ENCODE data around the gene FLNB. TPM values are rescaled to one million over a fixed set of nuclear protein-coding genes. Genes with fewer than 3 reads are reported as not detected.

FLNB gene
- total RNA-seq, 1 experiment from 2014 or later: 41.2 TPM

DNA sequence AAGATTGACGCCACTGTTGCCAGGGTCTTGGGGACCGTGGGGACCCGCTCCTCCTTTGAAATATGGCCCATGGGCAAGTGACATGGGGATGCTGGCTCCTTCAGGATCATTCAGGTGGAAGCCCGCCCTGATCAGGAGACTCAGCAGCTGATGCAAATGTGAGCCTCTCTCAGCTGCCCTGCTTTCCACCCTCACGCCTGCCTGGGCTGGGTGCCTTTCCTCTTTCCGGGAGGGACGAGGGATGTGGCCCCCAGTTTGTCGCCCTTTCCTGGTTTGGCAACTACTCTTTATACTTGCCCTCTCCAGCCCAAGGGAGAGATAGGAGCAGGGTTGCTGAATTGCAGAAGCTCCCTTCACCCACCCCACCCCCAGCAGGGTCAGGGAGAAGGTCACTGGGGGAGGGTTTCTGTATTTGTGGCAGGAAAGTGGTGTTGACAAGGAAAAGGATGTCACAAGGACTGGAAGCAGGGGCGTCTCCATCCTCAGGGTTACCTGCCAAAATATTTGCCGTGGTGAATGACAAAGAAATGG, 180.8 kb downstream of the FLNB start:
- Histone ChIP-seq H3K27ac (ENCODE audit: low read depth, low read length, poor library complexity, severe bottlenecking) (no peak overlapping the region), H3K36me3 (ENCODE audit: insufficient read depth, low read length, poor library complexity, severe bottlenecking) (no peaks in the 10 kb centered on the region), H3K4me3 (ENCODE audit: low read depth, low read length, poor library complexity, severe bottlenecking) (no peak overlapping the region), H3K9me3 (ENCODE audit: low read depth, low read length, poor library complexity, severe bottlenecking) (no peaks in the 10 kb centered on the region), H3K4me1 (ENCODE audit: insufficient read depth, low read length, poor library complexity, severe bottlenecking) (peaks cover 6% of the 10 kb centered on the region), H3K27me3 (replicated peaks; ENCODE audit: insufficient read depth, low read depth, low read length, poor library complexity) (no peaks in the 10 kb centered on the region)
- BruUV-seq (replicated peaks): no TSS peak
- intact Hi-C loops (cut with micrococcal nuclease; ENCODE audit: unreplicated experiment): loop anchor here (5.0 kb wide), 1 partner anchor 223 kb away; no protein-coding TSS in a partner anchor
- no peak for TF ChIP-seq EZH2 (IDR thresholded peaks at IDR 0.05; ENCODE audit: borderline replicate concordance, low read depth, low read length, poor library complexity, severe bottlenecking)
- TF ChIP-seq, protein P1, sequence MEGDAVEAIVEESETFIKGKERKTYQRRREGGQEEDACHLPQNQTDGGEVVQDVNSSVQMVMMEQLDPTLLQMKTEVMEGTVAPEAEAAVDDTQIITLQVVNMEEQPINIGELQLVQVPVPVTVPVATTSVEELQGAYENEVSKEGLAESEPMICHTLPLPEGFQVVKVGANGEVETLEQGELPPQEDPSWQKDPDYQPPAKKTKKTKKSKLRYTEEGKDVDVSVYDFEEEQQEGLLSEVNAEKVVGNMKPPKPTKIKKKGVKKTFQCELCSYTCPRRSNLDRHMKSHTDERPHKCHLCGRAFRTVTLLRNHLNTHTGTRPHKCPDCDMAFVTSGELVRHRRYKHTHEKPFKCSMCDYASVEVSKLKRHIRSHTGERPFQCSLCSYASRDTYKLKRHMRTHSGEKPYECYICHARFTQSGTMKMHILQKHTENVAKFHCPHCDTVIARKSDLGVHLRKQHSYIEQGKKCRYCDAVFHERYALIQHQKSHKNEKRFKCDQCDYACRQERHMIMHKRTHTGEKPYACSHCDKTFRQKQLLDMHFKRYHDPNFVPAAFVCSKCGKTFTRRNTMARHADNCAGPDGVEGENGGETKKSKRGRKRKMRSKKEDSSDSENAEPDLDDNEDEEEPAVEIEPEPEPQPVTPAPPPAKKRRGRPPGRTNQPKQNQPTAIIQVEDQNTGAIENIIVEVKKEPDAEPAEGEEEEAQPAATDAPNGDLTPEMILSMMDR (conservative IDR thresholded peaks at IDR 0.05; ENCODE audit: low read depth, low read length): no peak
- POLR2A ChIA-PET (ENCODE audit: low non-redundant PET): no interaction called here
- DNase-seq (ENCODE audit: low spot score): no peak
- CTCF ChIA-PET: no interaction called here

DNA sequence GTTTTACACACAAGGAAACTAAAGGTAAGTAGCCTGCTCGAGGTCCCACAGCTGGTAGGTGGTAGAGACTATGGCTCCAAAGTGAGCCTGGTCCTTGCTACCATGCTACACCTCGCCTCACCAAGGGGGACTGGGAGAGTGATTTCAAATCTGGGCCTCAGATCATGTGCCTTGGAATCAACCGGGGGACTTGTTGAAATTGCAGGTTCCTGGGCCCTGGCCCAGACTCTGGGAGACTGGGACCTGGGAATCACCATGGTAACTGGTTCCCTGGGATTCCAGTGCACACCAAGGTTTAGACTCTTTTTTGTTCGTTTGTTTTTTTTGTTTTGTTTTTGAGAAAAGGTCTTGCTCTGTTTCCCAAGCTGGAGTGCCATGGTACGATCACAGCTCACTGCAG, 181.5 kb downstream of the FLNB start:
- no TSS peak for BruUV-seq (replicated peaks)
- no peaks in the 10 kb centered on the region for H3K36me3 ChIP-seq (ENCODE audit: insufficient read depth, low read length, poor library complexity, severe bottlenecking)
- no peak overlapping the region for H3K27ac ChIP-seq (ENCODE audit: low read depth, low read length, poor library complexity, severe bottlenecking)
- ChIA-PET CTCF (no interaction called here), POLR2A (ENCODE audit: low non-redundant PET) (no interaction called here)
- no peaks in the 10 kb centered on the region for H3K27me3 ChIP-seq (replicated peaks; ENCODE audit: insufficient read depth, low read depth, low read length, poor library complexity)
- H3K4me1 ChIP-seq (ENCODE audit: insufficient read depth, low read length, poor library complexity, severe bottlenecking): peaks cover 6% of the 10 kb centered on the region
- H3K9me3 ChIP-seq (ENCODE audit: low read depth, low read length, poor library complexity, severe bottlenecking): no peaks in the 10 kb centered on the region
- H3K4me3 ChIP-seq (ENCODE audit: low read depth, low read length, poor library complexity, severe bottlenecking): no peak overlapping the region
- intact Hi-C loops (cut with micrococcal nuclease; ENCODE audit: unreplicated experiment): loop anchor here (5.0 kb wide), 1 partner anchor 223 kb away; no protein-coding TSS in a partner anchor
- no peak for DNase-seq (ENCODE audit: low spot score)
- TF ChIP-seq EZH2 (IDR thresholded peaks at IDR 0.05; ENCODE audit: borderline replicate concordance, low read depth, low read length, poor library complexity, severe bottlenecking): no peak

DNA sequence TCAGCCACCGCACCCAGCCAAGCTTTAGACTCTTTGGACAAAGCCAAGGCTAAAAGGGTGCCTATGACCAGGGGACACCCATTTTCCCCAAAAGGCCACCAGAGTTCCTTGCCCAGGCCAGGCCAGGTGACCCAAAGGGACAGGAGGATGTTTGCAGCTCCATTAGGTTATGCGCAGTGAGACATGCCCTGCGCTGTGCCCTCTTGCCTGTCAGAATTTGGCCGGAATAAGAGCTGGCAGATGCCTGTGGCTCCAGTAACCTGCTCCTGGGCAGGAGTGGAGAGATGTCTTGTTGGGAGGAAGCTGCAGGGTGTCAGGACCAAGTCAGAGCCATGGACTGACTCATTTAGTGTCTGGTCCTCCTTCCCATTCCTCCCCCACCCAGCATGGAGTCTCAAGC, 182.1 kb downstream of the FLNB start:
- Histone ChIP-seq H3K9me3 (ENCODE audit: low read depth, low read length, poor library complexity, severe bottlenecking) (no peaks in the 10 kb centered on the region), H3K27ac (ENCODE audit: low read depth, low read length, poor library complexity, severe bottlenecking) (no peak overlapping the region), H3K27me3 (replicated peaks; ENCODE audit: insufficient read depth, low read depth, low read length, poor library complexity) (no peaks in the 10 kb centered on the region), H3K36me3 (ENCODE audit: insufficient read depth, low read length, poor library complexity, severe bottlenecking) (no peaks in the 10 kb centered on the region), H3K4me3 (ENCODE audit: low read depth, low read length, poor library complexity, severe bottlenecking) (no peak overlapping the region), H3K4me1 (ENCODE audit: insufficient read depth, low read length, poor library complexity, severe bottlenecking) (peaks cover 6% of the 10 kb centered on the region)
- no peak for DNase-seq (ENCODE audit: low spot score)
- no TSS peak for BruUV-seq (replicated peaks)
- intact Hi-C loops (cut with micrococcal nuclease; ENCODE audit: unreplicated experiment): no loop called here
- ChIA-PET CTCF (no interaction called here), POLR2A (ENCODE audit: low non-redundant PET) (no interaction called here)
- TF ChIP-seq, protein P1 (conservative IDR thresholded peaks at IDR 0.05; ENCODE audit: low read depth, low read length): no peak
- TF ChIP-seq EZH2 (IDR thresholded peaks at IDR 0.05; ENCODE audit: borderline replicate concordance, low read depth, low read length, poor library complexity, severe bottlenecking): no peak

DNA sequence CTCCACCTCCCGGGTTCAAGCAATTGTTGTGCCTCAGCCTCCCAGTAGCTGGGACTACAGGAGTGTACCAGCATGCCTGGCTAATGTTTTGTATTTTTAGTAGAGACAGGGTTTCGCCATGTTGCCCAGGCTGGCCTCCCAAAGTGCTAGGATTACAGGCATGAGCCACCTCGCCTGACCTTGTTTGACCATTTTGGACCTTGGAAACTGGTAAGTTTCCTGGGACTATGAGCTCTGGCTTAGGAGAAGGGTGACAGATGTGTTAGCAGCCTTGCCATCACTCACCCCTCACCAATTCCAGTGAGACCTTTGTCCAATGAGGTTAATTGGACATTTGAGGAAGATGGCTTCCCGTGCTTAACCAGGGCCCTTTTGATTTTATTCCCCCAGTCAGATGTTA, 182.7 kb downstream of the FLNB start:
- Histone ChIP-seq H3K27me3 (replicated peaks; ENCODE audit: insufficient read depth, low read depth, low read length, poor library complexity) (no peaks in the 10 kb centered on the region), H3K4me3 (ENCODE audit: low read depth, low read length, poor library complexity, severe bottlenecking) (no peak overlapping the region), H3K4me1 (ENCODE audit: insufficient read depth, low read length, poor library complexity, severe bottlenecking) (peaks cover 6% of the 10 kb centered on the region), H3K27ac (ENCODE audit: low read depth, low read length, poor library complexity, severe bottlenecking) (no peak overlapping the region), H3K9me3 (ENCODE audit: low read depth, low read length, poor library complexity, severe bottlenecking) (no peaks in the 10 kb centered on the region), H3K36me3 (ENCODE audit: insufficient read depth, low read length, poor library complexity, severe bottlenecking) (no peaks in the 10 kb centered on the region)
- no peak for DNase-seq (ENCODE audit: low spot score)
- TF ChIP-seq, protein P1 (conservative IDR thresholded peaks at IDR 0.05; ENCODE audit: low read depth, low read length): no peak
- no peak for TF ChIP-seq EZH2 (IDR thresholded peaks at IDR 0.05; ENCODE audit: borderline replicate concordance, low read depth, low read length, poor library complexity, severe bottlenecking)
- no TSS peak for BruUV-seq (replicated peaks)
- ChIA-PET CTCF (no interaction called here), POLR2A (ENCODE audit: low non-redundant PET) (no interaction called here)
- intact Hi-C loops (cut with micrococcal nuclease; ENCODE audit: unreplicated experiment): no loop called here

All from A673 (cell line).